Tibial nerve (tissue), 4 donors: ENCODE data around the gene CAMTA1. TPM values are rescaled to one million over a fixed set of nuclear protein-coding genes. Genes with fewer than 3 reads are reported as not detected.

Experiments used
- DNase-seq, 2 donors: peaks; one replicate each; pipeline ENCODE4 v3.0.0-alpha.2; 2019; ENCODE audit warnings: low spot score in 2 of 2
- H3K27ac ChIP-seq, 4 donors: fragments of 200-600 bp; sonication (generic) in 3 of 4; one replicate each; pipeline ENCODE4 v1.5.1; 2017 to 2019; ENCODE audit warnings: mild to moderate bottlenecking in 1 of 4
- H3K27me3 ChIP-seq, 2 donors: fragments of 200-600 bp; sonication (generic) in 1 of 2; one replicate each; pipeline versions ENCODE4 v1.5.1 to v1.6.0; 2017 to 2019
- H3K36me3 ChIP-seq, 3 donors: fragments of 200-600 bp; sonication (generic); one replicate each; pipeline ENCODE4 v1.5.1; 2018 to 2019
- H3K4me1 ChIP-seq, 4 donors: fragments of 200-600 bp; sonication (generic) in 3 of 4; one replicate each; pipeline ENCODE4 v1.5.1; 2017 to 2019
- H3K4me3 ChIP-seq, 4 donors: fragments of 200-600 bp; sonication (generic) in 3 of 4; one replicate each; pipeline ENCODE4 v1.5.1; 2017 to 2019; ENCODE audit warnings: mild to moderate bottlenecking in 1 of 4, moderate library complexity in 1 of 4
- H3K9me3 ChIP-seq, 4 donors: fragments of 200-600 bp; sonication (generic) in 3 of 4; one replicate each; pipeline ENCODE4 v1.5.1; 2017 to 2019
- EP300 ChIP-seq, 2 donors: sonication (generic); formaldehyde crosslinking; IDR thresholded peaks; one replicate each; pipeline ENCODE4 v1.6.1; 2017; ENCODE audit warnings: antibody characterized with exemption in 2 of 2, mild to moderate bottlenecking in 1 of 2
- POLR2A ChIP-seq, 2 donors: fragments of 450-650 bp; IDR thresholded peaks; one replicate each; pipeline ENCODE4 v1.6.1; 2017; ENCODE audit warnings: antibody characterized with exemption in 2 of 2, mild to moderate bottlenecking in 2 of 2, moderate library complexity in 2 of 2
- WGBS, 2 donors: methylation state at CpG; one replicate each; pipeline ENCODE4 v1.1.5; 2018; 5-methylcytosine and 5-hydroxymethylcytosine counted together
- total RNA-seq, 4 donors: library from RNA; depleted of rRNA; stranded (reverse); fragments of >200 nt; gene quantifications; one replicate each; pipeline ENCODE4 v1.1.0, GENCODE V29; 2016
- TF ChIP-seq, protein P1 (sequence below), 5 experiments: fragments of 200-600 bp in 3 of 5; fragments of 450-650 bp in 2 of 5; sonication (generic) in 3 of 5; IDR thresholded peaks; one replicate each; pipeline ENCODE4 v1.5.1; 2016 to 2019; ENCODE audit warnings: antibody characterized with exemption in 5 of 5, mild to moderate bottlenecking in 3 of 5, moderate library complexity in 2 of 5

CAMTA1 gene
- total RNA-seq, 4 donors from 2014 or later, result 41.8 to 104 (median 87.2) TPM

DNA sequence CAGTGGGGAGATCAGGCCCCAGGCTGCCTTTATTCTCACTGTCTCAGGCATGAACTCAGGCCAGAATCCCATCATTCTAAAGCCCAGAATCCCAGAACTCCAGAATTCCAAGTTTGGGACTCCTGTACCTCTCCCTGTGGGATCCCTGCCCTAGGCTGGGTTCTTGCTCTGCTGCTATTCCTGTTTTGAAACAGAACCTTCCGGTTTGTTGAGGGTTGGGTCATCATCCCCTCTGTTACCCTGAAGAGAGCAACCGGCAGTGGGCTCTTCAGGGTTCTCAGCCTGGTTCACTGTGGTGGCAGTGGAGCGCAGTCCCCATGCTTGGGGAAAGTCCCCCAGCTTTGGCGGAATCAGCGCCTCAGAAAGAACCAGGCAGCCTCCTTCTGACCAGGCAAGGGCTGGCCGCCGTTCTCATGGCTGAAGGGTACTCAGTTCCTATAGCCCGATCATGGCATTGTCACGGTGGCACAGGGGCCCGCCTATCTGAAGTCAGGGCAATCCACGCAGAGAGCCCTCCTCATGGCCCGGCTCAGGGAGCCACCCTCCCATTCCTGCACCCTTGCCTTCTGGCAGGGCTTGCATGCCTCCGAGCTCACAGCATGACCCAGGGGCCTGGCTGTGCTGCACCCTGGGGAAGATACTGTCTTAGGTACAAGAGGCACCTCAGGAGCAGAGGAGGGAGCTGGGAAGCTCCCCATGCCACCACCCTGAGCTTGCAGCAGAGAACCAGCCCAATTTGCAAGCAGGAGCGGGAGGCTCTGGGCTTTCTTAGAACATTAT lies 650.2 kb downstream of the CAMTA1 start:
- H3K27me3 ChIP-seq, result no peaks in the 10 kb centered on the region

DNA sequence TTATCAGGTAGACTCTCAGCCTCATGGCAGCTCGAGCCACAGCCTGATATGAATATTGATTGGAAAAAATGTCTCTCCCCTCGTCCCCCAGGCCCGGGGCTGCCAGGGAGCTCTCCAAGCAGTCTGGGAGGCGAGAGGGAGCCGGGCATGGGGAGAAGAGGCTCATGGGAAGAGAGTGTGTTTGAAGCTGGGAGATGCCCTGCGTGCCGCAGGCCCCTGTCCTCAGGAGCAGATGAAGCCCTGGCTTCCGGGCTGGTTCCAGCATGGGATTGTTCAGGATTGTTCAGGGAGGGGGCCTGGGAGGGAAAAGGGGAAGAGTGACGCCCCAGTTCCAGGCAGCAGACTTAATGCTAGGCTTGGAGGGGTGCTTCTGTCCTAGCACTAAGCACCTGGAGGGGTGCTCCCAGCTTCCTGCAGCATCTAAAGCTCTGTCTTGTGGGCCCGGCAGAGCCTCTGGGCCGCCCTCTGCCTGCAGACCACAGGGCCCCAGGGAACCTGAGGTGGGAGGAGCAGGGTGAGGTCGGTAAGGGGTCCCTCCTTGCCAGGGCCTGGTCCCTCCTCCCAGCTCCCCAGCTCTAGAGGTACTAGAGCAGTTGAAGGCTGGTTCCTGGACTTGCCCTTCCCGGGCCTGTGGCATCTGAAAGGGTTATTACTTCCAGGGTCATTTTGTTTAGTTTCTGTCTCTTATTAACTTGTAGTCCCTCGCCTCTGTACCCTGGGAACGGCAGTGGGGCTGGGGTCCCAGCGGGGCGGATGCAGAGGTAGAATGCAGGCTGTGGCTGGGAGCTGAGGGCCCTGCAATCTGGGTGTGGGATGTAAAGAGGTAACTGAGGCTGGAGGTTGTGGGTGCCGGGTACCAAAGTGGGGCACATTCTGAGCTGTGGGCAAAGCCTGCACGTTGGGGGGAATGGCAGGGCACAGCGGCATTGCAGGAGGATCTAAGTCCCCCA lies 651.1 kb downstream of the CAMTA1 start:
- H3K27me3 ChIP-seq, result no peaks in the 10 kb centered on the region
- no peak for DNase-seq
- H3K4me1 ChIP-seq, result no peaks in the 10 kb centered on the region
- no peak overlapping the region for H3K27ac ChIP-seq
- no peaks in the 10 kb centered on the region for H3K36me3 ChIP-seq
- 79 to 86% methylated on average over 20 of the region's 20 CpGs for WGBS, 2 donors
- no peaks in the 10 kb centered on the region for H3K9me3 ChIP-seq
- TF ChIP-seq, protein P1, sequence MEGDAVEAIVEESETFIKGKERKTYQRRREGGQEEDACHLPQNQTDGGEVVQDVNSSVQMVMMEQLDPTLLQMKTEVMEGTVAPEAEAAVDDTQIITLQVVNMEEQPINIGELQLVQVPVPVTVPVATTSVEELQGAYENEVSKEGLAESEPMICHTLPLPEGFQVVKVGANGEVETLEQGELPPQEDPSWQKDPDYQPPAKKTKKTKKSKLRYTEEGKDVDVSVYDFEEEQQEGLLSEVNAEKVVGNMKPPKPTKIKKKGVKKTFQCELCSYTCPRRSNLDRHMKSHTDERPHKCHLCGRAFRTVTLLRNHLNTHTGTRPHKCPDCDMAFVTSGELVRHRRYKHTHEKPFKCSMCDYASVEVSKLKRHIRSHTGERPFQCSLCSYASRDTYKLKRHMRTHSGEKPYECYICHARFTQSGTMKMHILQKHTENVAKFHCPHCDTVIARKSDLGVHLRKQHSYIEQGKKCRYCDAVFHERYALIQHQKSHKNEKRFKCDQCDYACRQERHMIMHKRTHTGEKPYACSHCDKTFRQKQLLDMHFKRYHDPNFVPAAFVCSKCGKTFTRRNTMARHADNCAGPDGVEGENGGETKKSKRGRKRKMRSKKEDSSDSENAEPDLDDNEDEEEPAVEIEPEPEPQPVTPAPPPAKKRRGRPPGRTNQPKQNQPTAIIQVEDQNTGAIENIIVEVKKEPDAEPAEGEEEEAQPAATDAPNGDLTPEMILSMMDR (IDR thresholded peaks at IDR 0.05), result no peak
- TF ChIP-seq EP300 (IDR thresholded peaks at IDR 0.05), result no peak
- no peak for TF ChIP-seq POLR2A (IDR thresholded peaks at IDR 0.05)
- no peak overlapping the region for H3K4me3 ChIP-seq

More for the DNA sequence above, 650.2 kb downstream of the CAMTA1 start:
- no peak overlapping the region for H3K4me3 ChIP-seq
- H3K27ac ChIP-seq, result no peak overlapping the region
- no peaks in the 10 kb centered on the region for H3K36me3 ChIP-seq
- no peak for DNase-seq
- H3K4me1 ChIP-seq, result no peaks in the 10 kb centered on the region
- TF ChIP-seq POLR2A (IDR thresholded peaks at IDR 0.05), result no peak
- no peak for TF ChIP-seq EP300 (IDR thresholded peaks at IDR 0.05)
- TF ChIP-seq, protein P1 (IDR thresholded peaks at IDR 0.05), result no peak
- no peaks in the 10 kb centered on the region for H3K9me3 ChIP-seq
- 86 to 90% methylated on average over 13 of the region's 14 CpGs for WGBS, 2 donors

DNA sequence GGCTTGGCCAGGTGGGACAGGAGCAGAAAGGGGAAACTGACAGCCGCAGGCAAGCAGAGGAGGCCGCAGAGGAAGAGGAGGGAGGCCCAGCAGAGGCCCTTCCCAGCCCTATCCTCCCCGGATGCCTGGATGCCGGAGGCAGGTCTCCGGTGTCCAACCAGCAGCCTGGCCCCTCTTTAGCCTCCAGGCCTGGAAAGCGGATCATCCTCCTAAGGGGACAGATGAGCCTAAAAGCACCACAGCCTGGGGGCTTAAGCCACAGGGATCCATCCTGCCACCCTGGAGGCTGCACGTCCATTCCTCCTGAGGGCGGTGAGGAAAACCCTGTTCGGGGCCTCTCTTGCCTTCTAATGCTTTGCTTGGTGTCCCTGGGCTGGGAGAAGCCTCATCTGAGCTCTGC lies 651.8 kb downstream of the CAMTA1 start:
- Histone ChIP-seq H3K36me3 (no peaks in the 10 kb centered on the region), H3K9me3 (no peaks in the 10 kb centered on the region), H3K27ac (no peak overlapping the region), H3K4me3 (no peak overlapping the region), H3K27me3 (no peaks in the 10 kb centered on the region), H3K4me1 (no peaks in the 10 kb centered on the region)
- WGBS, 2 donors, result 76 to 92% methylated on average over 9 of the region's 9 CpGs
- no peak for DNase-seq
- TF ChIP-seq POLR2A (IDR thresholded peaks at IDR 0.05), result no peak
- TF ChIP-seq EP300 (IDR thresholded peaks at IDR 0.05), result no peak
- TF ChIP-seq, protein P1 (IDR thresholded peaks at IDR 0.05), result no peak

DNA sequence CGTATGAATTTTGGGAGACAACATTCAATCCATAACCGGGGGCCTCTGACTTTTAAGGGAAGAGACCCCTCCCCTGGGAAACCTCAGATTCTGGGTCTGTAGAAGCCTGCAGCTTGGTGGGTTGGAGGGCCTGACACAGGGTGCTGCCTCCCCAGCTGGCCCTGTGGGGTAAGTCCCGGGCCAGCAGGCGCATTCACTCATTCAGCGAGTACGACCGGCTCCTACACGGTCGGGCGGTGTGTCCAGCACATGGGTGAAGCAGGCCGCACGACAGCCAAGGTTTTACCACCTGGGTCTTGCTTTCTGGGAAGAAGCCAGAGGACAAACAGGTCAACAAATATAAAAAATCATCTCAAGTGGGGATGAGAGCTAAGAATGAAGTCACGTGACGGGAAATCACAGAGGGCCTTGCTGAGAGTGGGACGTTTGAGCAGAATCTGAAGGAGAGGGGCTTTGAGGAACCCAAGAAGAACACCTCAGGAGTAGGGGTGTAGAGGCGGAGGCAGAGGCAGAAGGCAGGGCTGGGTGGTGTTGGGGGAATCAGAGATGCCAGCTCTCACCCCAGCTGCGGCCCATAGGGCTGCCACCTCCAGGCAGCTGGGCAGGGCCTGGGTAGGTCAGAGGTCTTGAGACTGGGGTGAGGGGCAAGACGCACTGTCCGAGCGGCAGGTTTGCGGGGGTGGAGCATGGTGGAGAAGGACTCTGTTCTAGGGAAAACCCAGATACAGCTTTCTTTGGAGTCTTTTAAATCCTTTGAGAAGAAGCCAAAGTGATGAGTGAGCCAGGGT lies 652.5 kb downstream of the CAMTA1 start:
- no peak for DNase-seq
- no peaks in the 10 kb centered on the region for H3K4me1 ChIP-seq
- no peaks in the 10 kb centered on the region for H3K9me3 ChIP-seq
- TF ChIP-seq, protein P1 (IDR thresholded peaks at IDR 0.05), result no peak
- TF ChIP-seq EP300 (IDR thresholded peaks at IDR 0.05), result no peak
- no peak for TF ChIP-seq POLR2A (IDR thresholded peaks at IDR 0.05)
- H3K4me3 ChIP-seq, result no peak overlapping the region
- H3K36me3 ChIP-seq, result no peaks in the 10 kb centered on the region
- no peaks in the 10 kb centered on the region for H3K27me3 ChIP-seq
- H3K27ac ChIP-seq, result no peak overlapping the region
- WGBS, 2 donors, result 86 to 89% methylated on average over 21 of the region's 21 CpGs
